Measurements from ENCODE around the gene DRD2. TPM values are rescaled to one million over a fixed set of nuclear protein-coding genes. Genes with fewer than 3 reads are reported as not detected.

The DRD2 gene
- 0.06 TPM in 2 of 5 replicates, not detected in the others for total RNA-seq (2022; extraction: Qiagen RNA extraction)

GRCh38 chr11:113475160-113475761 lies at the start of gene DRD2:
Gene DRD2, minus strand, starts transcription at chr11:113475398. Its CDS starts 50,747 bp downstream, at chr11:113424651.

GRCh38 chr11:113387605-113388211 lies 87.5 kb downstream of the DRD2 start, which contains the start of gene ANKK1:
Gene ANKK1, plus strand, starts transcription at chr11:113387779. Its CDS starts 106 bp downstream, at chr11:113387885.

Other genes with a start within 250 kb of the DRD2 start
- gene TTC12, start 160.8 kb downstream of the DRD2 start, total RNA-seq (2022; extraction: Qiagen RNA extraction): 3.8 to 11.3 TPM (median 5.2 TPM) in 5 replicates
- 0.05 to 0.10 TPM (median 0.10 TPM) in 3 of 5 replicates, not detected in the others for gene ANKK1, start 87.6 kb downstream of the DRD2 start, total RNA-seq (2022; extraction: Qiagen RNA extraction)
- 0.09 to 0.13 TPM (median 0.12 TPM) in 4 of 5 replicates, not detected in the other for gene TMPRSS5, start 230.9 kb upstream of the DRD2 start, total RNA-seq (2022; extraction: Qiagen RNA extraction)